ENCODE measurements around the gene RLIM.
"Not testable (repeated sequence)": the region's sequence is repeated elsewhere in the genome, so short reads cannot be mapped to it uniquely, and the experiment has no call there.

The RLIM gene, protein sequence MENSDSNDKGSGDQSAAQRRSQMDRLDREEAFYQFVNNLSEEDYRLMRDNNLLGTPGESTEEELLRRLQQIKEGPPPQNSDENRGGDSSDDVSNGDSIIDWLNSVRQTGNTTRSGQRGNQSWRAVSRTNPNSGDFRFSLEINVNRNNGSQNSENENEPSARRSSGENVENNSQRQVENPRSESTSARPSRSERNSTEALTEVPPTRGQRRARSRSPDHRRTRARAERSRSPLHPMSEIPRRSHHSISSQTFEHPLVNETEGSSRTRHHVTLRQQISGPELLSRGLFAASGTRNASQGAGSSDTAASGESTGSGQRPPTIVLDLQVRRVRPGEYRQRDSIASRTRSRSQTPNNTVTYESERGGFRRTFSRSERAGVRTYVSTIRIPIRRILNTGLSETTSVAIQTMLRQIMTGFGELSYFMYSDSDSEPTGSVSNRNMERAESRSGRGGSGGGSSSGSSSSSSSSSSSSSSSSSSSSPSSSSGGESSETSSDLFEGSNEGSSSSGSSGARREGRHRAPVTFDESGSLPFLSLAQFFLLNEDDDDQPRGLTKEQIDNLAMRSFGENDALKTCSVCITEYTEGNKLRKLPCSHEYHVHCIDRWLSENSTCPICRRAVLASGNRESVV

DNA sequence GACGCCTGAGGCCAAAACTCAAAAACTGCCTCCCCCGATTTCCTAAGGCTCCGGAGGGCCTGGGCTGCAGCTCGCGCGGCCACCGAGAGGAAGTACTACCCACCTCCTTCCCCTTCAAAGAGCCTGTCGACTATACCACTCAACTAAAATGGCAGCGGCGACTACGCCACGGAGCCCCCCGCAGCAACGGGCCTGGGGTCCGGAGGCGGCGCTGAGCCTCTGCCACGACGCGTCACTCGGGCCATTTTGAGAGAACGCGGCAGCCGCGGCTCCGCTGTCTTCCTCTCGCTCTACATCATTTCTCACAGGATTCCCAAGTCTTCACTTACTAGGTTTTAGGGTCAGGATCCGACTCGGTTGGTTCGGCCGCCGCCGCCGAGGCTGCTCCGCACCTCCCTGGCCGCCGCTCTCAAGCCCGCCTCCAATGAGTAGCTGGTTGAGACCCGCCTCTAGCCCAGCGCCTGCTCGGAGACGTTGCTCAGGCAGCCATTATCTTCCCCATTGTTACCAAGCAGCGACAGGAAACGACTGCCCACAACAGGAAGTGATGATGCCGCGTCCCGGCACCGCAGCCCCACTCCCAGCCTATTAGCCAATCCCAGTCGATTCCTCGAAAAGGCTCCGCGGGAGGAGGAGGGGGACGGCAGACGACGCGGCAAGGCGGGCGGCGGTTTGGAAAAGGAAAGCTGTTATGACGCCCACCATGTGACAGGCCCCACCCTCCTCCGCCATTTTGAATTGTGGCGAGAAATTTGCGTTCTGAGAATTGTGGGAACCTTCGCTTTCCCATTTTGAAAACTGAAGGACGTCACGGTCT lies at the start of gene RLIM:
Gene RLIM, minus strand, starts transcription at position 532 of the 817 bp plus-strand sequence. CDS start 18,647 bp downstream, outside the sequence.
- TF ChIP-seq, protein P1, sequence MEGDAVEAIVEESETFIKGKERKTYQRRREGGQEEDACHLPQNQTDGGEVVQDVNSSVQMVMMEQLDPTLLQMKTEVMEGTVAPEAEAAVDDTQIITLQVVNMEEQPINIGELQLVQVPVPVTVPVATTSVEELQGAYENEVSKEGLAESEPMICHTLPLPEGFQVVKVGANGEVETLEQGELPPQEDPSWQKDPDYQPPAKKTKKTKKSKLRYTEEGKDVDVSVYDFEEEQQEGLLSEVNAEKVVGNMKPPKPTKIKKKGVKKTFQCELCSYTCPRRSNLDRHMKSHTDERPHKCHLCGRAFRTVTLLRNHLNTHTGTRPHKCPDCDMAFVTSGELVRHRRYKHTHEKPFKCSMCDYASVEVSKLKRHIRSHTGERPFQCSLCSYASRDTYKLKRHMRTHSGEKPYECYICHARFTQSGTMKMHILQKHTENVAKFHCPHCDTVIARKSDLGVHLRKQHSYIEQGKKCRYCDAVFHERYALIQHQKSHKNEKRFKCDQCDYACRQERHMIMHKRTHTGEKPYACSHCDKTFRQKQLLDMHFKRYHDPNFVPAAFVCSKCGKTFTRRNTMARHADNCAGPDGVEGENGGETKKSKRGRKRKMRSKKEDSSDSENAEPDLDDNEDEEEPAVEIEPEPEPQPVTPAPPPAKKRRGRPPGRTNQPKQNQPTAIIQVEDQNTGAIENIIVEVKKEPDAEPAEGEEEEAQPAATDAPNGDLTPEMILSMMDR (IDR thresholded peaks at IDR 0.05), result no peak
- H2AFZ ChIP-seq, result peak within 1 kb of the TSS; percentile 79
- peak within 1 kb of the TSS; percentile 75 for H3K4me3 ChIP-seq (ENCODE audit: low read depth, low read length)

DNA sequence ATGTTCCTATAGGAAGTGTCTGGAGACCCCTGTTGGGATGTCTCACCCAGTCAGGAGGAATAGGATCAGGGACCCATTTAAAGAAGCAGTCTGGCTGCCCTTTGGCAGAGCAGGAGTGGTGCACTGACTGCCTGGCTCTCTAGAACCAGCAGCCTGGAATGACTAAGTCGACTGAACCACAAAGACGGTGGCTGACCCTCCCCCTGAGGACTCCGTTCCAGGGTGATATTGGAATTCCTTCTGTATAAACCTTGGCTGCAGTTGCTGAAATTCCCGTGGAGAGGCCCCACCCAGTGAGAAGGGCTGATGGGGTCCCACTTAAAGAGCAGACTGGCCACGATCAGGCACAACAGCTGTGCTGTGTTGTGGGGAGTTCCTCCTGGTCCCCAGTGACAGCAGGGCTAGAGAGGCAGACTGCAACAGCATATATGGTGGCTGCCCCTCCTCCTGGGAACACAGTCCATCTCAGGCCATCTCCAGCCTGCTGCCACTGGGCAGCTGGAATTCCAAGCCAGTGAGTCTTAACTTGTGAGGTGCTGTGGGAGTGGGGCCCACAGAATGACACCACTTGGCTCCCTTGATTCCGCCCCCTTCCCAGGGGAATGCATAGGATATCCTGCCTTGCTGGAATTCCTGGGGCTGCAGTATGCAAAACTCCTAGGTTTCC lies 41.8 kb upstream of the RLIM start:
- no peaks in the 10 kb centered on the region for H3K79me2 ChIP-seq
- H3K9me3 ChIP-seq (ENCODE audit: control insufficient read depth, low read length), result no peaks in the 10 kb centered on the region
- no peak overlapping the region for H3K9ac ChIP-seq
- no peaks in the 10 kb centered on the region for H3K27me3 ChIP-seq (ENCODE audit: control insufficient read depth, insufficient read depth, low read length)
- no peaks in the 10 kb centered on the region for H3K4me1 ChIP-seq
- no peaks in the 10 kb centered on the region for H3K36me3 ChIP-seq (ENCODE audit: control insufficient read depth, insufficient read depth, low read length)
- H3K27ac ChIP-seq, result no peak overlapping the region
- H2AFZ ChIP-seq, result no peak overlapping the region
- TF ChIP-seq, protein P1 (IDR thresholded peaks at IDR 0.05), result no peak
- H3K4me3 ChIP-seq (ENCODE audit: low read depth, low read length), result no peak overlapping the region
- H3K4me2 ChIP-seq (ENCODE audit: low read length), result no peak overlapping the region

More for the DNA sequence above, at the start of gene RLIM:
- Histone ChIP-seq H3K4me1 (no peaks in the 10 kb centered on the region), H3K4me2 (ENCODE audit: low read length) (peak within 1 kb of the TSS; percentile 76), H3K9ac (peak within 1 kb of the TSS; percentile 61), H3K79me2 (peaks cover 18% of the 10 kb centered on the region), H3K27ac (peak within 1 kb of the TSS; percentile 98), H3K27me3 (ENCODE audit: control insufficient read depth, insufficient read depth, low read length) (no peaks in the 10 kb centered on the region), H3K36me3 (ENCODE audit: control insufficient read depth, insufficient read depth, low read length) (no peaks in the 10 kb centered on the region), H3K9me3 (ENCODE audit: control insufficient read depth, low read length) (no peaks in the 10 kb centered on the region)

DNA sequence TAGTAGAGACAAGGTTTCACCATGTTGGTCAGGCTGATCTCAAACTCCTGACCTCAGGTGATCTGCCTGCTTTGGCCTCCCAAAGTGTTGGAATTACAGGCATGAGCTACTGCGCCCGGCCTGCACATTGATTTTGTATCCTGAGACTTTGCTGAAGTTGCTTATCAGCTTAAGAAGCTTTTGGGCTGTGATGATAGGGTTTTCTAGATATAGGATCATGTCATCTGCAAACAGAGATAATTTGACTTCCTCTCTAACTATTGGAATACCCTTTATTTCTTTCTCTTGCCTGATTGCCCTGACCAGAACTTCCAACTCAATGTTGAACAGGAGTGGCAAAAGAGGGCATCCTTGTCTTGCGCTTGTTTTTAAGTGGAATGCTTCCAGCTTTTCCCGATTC lies 40.5 kb upstream of the RLIM start:
- H3K4me2 ChIP-seq (ENCODE audit: low read length); H2AFZ ChIP-seq; H3K27ac ChIP-seq; H3K79me2 ChIP-seq; H3K4me1 ChIP-seq; H3K36me3 ChIP-seq (ENCODE audit: control insufficient read depth, insufficient read depth, low read length); H3K9me3 ChIP-seq (ENCODE audit: control insufficient read depth, low read length); H3K27me3 ChIP-seq (ENCODE audit: control insufficient read depth, insufficient read depth, low read length); H3K9ac ChIP-seq; H3K4me3 ChIP-seq (ENCODE audit: low read depth, low read length): not testable (repeated sequence)

DNA sequence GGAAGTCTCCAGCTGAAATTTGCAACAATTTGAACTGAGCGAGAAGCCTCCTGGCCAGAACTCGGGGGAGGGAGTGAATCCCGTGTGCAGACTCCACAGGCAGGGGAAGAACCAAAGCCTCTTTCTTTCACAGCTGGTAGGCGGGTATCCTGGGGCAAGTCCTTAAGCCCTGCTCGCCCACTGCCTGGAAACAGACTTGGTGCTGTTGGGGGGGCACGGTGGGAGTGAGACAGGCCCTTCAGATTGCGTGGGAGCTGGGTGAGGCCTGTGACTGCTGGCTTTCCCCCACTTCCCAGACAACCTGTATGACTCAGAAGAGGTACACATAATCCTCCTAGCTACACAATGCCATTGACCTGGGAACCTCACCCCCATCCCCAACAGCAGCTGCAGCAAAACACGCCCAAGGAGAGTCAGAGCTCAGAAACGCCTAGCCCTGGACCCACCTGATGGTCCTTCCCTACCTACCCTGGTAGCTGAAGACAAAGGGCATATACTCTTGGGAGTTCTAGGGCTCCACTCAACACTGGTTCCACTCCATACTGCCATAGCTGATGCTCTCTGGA lies 22.4 kb upstream of the RLIM start:
- Histone ChIP-seq H3K4me1 (no peaks in the 10 kb centered on the region), H3K36me3 (ENCODE audit: control insufficient read depth, insufficient read depth, low read length) (no peaks in the 10 kb centered on the region), H3K9me3 (ENCODE audit: control insufficient read depth, low read length) (no peaks in the 10 kb centered on the region), H3K79me2 (no peaks in the 10 kb centered on the region), H3K9ac (no peak overlapping the region), H3K4me2 (ENCODE audit: low read length) (no peak overlapping the region), H2AFZ (no peak overlapping the region), H3K4me3 (ENCODE audit: low read depth, low read length) (no peak overlapping the region), H3K27me3 (ENCODE audit: control insufficient read depth, insufficient read depth, low read length) (no peaks in the 10 kb centered on the region), H3K27ac (no peak overlapping the region)
- TF ChIP-seq, protein P1 (IDR thresholded peaks at IDR 0.05), result no peak
